GM18909 (cell line): Measurements from ENCODE around the gene RTRAF.

Experiments
- ATAC-seq: cut with Tn5 transposase; IDR thresholded peaks from one replicate; pipeline ENCODE4 v1.9.1; 2021; ENCODE audit warnings: mild to moderate bottlenecking; ENCODE audit not compliant: unreplicated experiment, poor library complexity

RTRAF gene

GRCh38 chr14:51990488-51990887 is 1.1 kb downstream of the RTRAF start:
- no peak for ATAC-seq

- no peak for ATAC-seq
These were observed 4.1 kb downstream of the RTRAF start for GRCh38 chr14:51993285-51993920.

- no peak for ATAC-seq
These were observed 6.9 kb downstream of the RTRAF start for GRCh38 chr14:51996148-51996746.

- ATAC-seq: no peak
These were observed 9.0 kb downstream of the RTRAF start for GRCh38 chr14:51998348-51998747.

- no peak for ATAC-seq
These were observed 9.7 kb downstream of the RTRAF start for GRCh38 chr14:51999084-51999483.

GRCh38 chr14:52000019-52000582 is 10.8 kb downstream of the RTRAF start:
- no peak for ATAC-seq

- ATAC-seq: no peak
These were observed 11.3 kb downstream of the RTRAF start for GRCh38 chr14:52000696-52001095.

- ATAC-seq: no peak
These were observed 13.2 kb downstream of the RTRAF start for GRCh38 chr14:52002542-52002941.

- ATAC-seq: no peak
These were observed 14.0 kb downstream of the RTRAF start for GRCh38 chr14:52003324-52003723.

GRCh38 chr14:52005625-52006024 is 16.3 kb downstream of the RTRAF start:
- no peak for ATAC-seq

GRCh38 chr14:52006361-52006760 is 17.0 kb downstream of the RTRAF start:
- no peak for ATAC-seq

GRCh38 chr14:52007211-52007610 is 17.9 kb downstream of the RTRAF start:
- no peak for ATAC-seq

GRCh38 chr14:52007637-52008036 is 18.3 kb downstream of the RTRAF start:
- ATAC-seq: no peak

- no peak for ATAC-seq
These were observed 18.8 kb downstream of the RTRAF start for GRCh38 chr14:52008136-52008535.

- ATAC-seq: no peak
These were observed 20.9 kb downstream of the RTRAF start for GRCh38 chr14:52010173-52010693.

- ATAC-seq: no peak
These were observed 22.2 kb downstream of the RTRAF start for GRCh38 chr14:52011523-52011922.

- ATAC-seq: no peak
These were observed 23.3 kb downstream of the RTRAF start for GRCh38 chr14:52012635-52013034.

- no peak for ATAC-seq
These were observed 24.7 kb downstream of the RTRAF start for GRCh38 chr14:52013984-52014600.

- no peak for ATAC-seq
These were observed 25.4 kb downstream of the RTRAF start for GRCh38 chr14:52014601-52015267.

GRCh38 chr14:52015411-52016030 is 26.2 kb downstream of the RTRAF start:
- ATAC-seq: no peak
